ENCODE results near the gene LRP1. TPM values are rescaled to one million over a fixed set of nuclear protein-coding genes. Genes with fewer than 3 reads are reported as not detected.
A peak's percentile ranks its signal among the peaks of the same experiment; 100 is the strongest.

LRP1 gene
- total and polyA plus RNA-seq, 3 experiments from 2014 or later, result 0.29 to 2.5 (median 2.3) TPM

DNA sequence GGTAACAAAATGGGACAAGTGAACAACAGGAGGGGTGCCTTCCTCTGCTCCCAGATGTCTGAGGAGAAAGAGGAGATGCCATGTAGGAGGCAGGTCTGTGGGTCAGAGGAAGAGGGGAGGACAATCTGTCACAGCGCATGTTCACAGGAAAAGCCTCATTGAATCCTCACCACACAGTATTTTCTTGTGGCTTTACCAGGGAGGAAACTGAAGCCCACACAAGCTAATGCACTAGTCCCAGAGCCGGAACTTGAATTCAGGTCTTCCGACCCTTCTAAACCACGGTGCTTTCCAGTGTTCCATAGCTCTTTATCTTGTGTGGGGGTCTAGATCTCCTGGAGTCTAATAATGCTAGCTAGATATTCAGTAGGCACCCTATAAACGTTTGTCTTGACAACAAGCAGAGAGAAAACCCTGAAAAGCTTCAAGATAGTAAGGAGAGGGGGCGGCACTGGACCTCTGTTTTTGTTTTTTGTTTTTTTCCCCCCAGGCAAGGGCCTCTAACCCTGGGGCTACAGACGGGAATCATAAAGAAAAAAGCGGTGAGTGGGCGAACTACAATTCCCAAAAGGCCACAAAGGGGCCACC, 100.9 kb downstream of the LRP1 start:
- H3K27ac Mint-ChIP-seq, result peak overlapping the region; percentile 45 to 94 (median 91)
- H3K9me3 Mint-ChIP-seq, result peaks cover 0 to 1% (median 0%) of the 10 kb centered on the region in 5 donors
- peaks cover 18 to 34% of the 10 kb centered on the region in 2 donors for H3K27me3 Mint-ChIP-seq
- H3K4me3 ChIP-seq (ENCODE audit: low read length), result peak overlapping the region; percentile 84
- peaks cover 7 to 32% (median 10%) of the 10 kb centered on the region in 3 donors for H3K36me3 Mint-ChIP-seq
- ChIA-PET CTCF (interaction anchor here (1.0 to 13.7 kb wide), 5 partner anchors 11 to 593 kb away, joined by 3 to 274 read pairs (median 16); partner anchors contain the start of gene NXPH4), POLR2A (interaction anchor here (1.0 to 1.2 kb wide), 2 partner anchors 9 to 12 kb away, joined by 6 to 8 read pairs; no protein-coding TSS in a partner anchor)
- no peak for DNase-seq
- H3K4me3 Mint-ChIP-seq, result peak overlapping the region; percentile 89 to 97 (median 95)
- H3K4me1 ChIP-seq (ENCODE audit: insufficient read depth, low read length), result peaks cover 40% of the 10 kb centered on the region
- H3K27me3 ChIP-seq (ENCODE audit: insufficient read depth, low read length, poor library complexity, severe bottlenecking), result peaks cover 27% of the 10 kb centered on the region
- peaks cover 21% of the 10 kb centered on the region for H3K36me3 ChIP-seq (ENCODE audit: insufficient read depth, low read length)
- H3K27ac ChIP-seq (ENCODE audit: low read depth, low read length), result peak overlapping the region; percentile 62
- no peaks in the 10 kb centered on the region for H3K9me3 ChIP-seq (ENCODE audit: low read length)
- H3K4me1 Mint-ChIP-seq, result peaks cover 32 to 58% (median 51%) of the 10 kb centered on the region in 3 donors

DNA sequence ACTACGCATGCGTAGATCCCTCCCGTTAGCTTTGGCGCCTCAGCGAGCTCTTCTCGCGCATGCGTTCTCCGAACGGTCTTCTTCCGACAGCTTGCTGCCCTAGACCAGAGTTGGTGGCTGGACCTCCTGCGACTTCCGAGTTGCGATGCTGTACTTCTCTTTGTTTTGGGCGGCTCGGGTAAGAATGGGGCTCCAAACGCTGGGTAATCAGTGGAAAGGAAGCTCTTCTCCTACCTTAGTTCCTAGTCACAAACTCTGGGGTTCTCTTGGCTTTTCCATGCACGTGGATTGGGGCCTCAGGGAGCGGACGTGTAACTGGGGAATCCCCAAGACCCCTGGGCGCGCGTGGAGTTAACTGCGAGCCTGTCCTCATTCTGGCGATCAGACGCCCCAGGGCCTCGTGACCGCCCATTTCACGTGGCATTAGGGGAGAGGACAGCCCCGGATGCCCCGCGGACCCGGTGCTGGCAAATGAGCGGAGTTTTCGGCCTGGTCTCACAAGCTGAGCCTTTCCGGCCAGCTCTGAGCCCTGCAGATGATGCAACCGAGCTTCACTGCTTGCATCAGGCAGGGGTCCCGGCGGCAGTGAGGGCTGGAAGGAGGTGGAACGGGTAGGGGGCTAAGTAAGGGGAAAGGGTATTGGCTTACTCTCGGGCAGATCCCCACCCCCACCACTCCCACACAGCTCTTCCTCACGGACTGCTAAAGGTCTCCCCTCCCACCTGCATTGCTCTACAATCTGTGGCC, 101.5 kb downstream of the LRP1 start, which contains the start of gene SHMT2:
TSS of gene SHMT2 (plus strand) at position 78 of the 747 bp plus-strand sequence. CDS start at position 146, 68 bp downstream.
- H3K36me3 ChIP-seq (ENCODE audit: insufficient read depth, low read length), result peaks cover 21% of the 10 kb centered on the region
- peak within 1 kb of the TSS; percentile 62 for H3K27ac ChIP-seq (ENCODE audit: low read depth, low read length)
- ChIA-PET POLR2A (interaction anchor here (0.6 to 1.2 kb wide), 3 partner anchors 8 to 118 kb away, joined by 3 to 8 read pairs (median 6); partner anchors contain the start of gene STAT6), CTCF (interaction anchor here (0.7 to 13.7 kb wide), 7 partner anchors 8 to 593 kb away, joined by 3 to 274 read pairs (median 5); partner anchors contain the start of gene NXPH4)
- H3K27me3 Mint-ChIP-seq, result peaks cover 17 to 27% of the 10 kb centered on the region in 2 donors
- H3K27me3 ChIP-seq (ENCODE audit: insufficient read depth, low read length, poor library complexity, severe bottlenecking), result peaks cover 20% of the 10 kb centered on the region
- H3K9me3 ChIP-seq (ENCODE audit: low read length), result no peaks in the 10 kb centered on the region
- H3K9me3 Mint-ChIP-seq, result peaks cover 0 to 1% (median 0%) of the 10 kb centered on the region in 5 donors
- peak within 1 kb of the TSS; percentile 84 for H3K4me3 ChIP-seq (ENCODE audit: low read length)
- peak; percentile 83 to 96 (median 89) for DNase-seq
- H3K4me1 Mint-ChIP-seq, result peaks cover 32 to 58% (median 51%) of the 10 kb centered on the region in 3 donors
- H3K4me1 ChIP-seq (ENCODE audit: insufficient read depth, low read length), result peaks cover 36% of the 10 kb centered on the region
- H3K4me3 Mint-ChIP-seq, result peak within 1 kb of the TSS; percentile 89 to 97 (median 95)
- H3K36me3 Mint-ChIP-seq, result peaks cover 13 to 38% (median 16%) of the 10 kb centered on the region in 3 donors
- H3K27ac Mint-ChIP-seq, result peak within 1 kb of the TSS; percentile 45 to 94 (median 91)

DNA sequence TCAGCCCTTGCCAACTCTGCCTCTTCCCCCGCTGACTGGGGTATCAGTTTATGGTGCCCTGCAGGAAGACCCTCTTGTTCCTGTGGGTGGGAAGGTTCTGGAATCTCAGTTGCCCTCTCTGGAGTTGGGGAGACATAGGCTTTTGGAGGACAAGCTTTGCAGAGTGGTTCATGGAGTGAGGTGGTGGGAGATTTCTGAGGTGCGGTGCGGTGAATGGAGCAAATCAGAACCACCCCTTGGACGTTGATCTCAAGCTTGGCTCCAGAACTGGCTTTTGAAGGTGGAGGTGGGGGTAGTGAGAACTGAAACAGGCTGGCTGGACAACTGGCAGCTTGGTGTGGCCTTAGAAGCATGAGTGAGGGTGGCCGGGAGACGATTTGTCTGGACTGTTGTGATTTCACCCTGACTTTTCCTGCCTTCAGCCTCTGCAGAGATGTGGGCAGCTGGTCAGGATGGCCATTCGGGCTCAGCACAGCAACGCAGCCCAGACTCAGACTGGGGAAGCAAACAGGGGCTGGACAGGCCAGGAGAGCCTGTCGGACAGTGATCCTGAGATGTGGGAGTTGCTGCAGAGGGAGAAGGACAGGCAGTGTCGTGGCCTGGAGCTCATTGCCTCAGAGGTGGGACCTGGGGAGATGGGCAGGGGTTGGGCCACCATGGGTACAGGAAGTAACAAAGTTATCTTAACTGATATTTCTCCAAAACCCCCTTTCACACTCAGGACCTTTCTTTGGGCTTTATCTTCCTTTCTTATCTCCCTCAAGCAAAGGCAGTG, 102.3 kb downstream of the LRP1 start:
- peak overlapping the region; percentile 62 for H3K27ac ChIP-seq (ENCODE audit: low read depth, low read length)
- no peaks in the 10 kb centered on the region for H3K9me3 ChIP-seq (ENCODE audit: low read length)
- H3K4me3 ChIP-seq (ENCODE audit: low read length), result peak overlapping the region; percentile 84
- POLR2A ChIA-PET, result no interaction called here
- peak overlapping the region in 5 of 8 donors; percentile 36 to 94 (median 76) for H3K27ac Mint-ChIP-seq
- H3K36me3 Mint-ChIP-seq, result peaks cover 13 to 41% (median 16%) of the 10 kb centered on the region in 3 donors
- H3K4me3 Mint-ChIP-seq, result peak overlapping the region; percentile 89 to 97 (median 95)
- peaks cover 21% of the 10 kb centered on the region for H3K36me3 ChIP-seq (ENCODE audit: insufficient read depth, low read length)
- no peak for DNase-seq
- peaks cover 0 to 1% (median 0%) of the 10 kb centered on the region in 5 donors for H3K9me3 Mint-ChIP-seq
- H3K27me3 Mint-ChIP-seq, result peaks cover 15 to 19% of the 10 kb centered on the region in 2 donors
- peaks cover 30 to 50% (median 45%) of the 10 kb centered on the region in 3 donors for H3K4me1 Mint-ChIP-seq
- peaks cover 29% of the 10 kb centered on the region for H3K4me1 ChIP-seq (ENCODE audit: insufficient read depth, low read length)
- peaks cover 12% of the 10 kb centered on the region for H3K27me3 ChIP-seq (ENCODE audit: insufficient read depth, low read length, poor library complexity, severe bottlenecking)
- CTCF ChIA-PET, result interaction anchor here (0.9 to 13.7 kb wide), 4 partner anchors 9 to 16 kb away, joined by 3 to 274 read pairs (median 10); partner anchors contain the start of gene NXPH4

DNA sequence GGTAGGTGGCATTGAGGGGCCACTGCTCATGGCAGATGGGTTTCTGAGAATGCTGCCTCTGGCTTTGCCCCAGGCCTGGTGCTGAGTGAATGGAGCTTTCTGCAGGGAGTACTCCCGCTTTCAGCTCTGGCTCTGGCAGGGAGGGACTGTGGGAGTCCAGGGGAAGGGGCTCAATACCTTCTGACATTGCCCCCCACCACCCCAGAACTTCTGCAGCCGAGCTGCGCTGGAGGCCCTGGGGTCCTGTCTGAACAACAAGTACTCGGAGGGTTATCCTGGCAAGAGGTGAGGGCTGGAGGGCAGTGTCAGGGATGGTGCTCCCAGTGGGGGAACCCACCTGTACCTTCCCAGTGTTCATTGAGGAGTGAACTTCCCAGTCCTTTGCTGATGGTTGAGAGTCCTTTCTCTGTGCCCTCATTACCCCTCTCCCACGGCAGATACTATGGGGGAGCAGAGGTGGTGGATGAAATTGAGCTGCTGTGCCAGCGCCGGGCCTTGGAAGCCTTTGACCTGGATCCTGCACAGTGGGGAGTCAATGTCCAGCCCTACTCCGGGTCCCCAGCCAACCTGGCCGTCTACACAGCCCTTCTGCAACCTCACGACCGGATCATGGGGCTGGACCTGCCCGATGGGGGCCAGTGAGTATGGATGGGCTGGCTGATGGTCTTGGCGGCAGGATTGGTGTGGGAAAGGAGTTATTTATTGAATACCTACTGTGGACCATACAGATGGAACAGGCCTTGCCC, 103.2 kb downstream of the LRP1 start:
- H3K9me3 Mint-ChIP-seq, result peaks cover 0 to 1% (median 0%) of the 10 kb centered on the region in 5 donors
- no peak overlapping the region for H3K27ac Mint-ChIP-seq
- peaks cover 26 to 46% (median 45%) of the 10 kb centered on the region in 3 donors for H3K4me1 Mint-ChIP-seq
- no peak for DNase-seq
- Histone ChIP-seq H3K36me3 (ENCODE audit: insufficient read depth, low read length) (peaks cover 21% of the 10 kb centered on the region), H3K4me1 (ENCODE audit: insufficient read depth, low read length) (peaks cover 27% of the 10 kb centered on the region), H3K9me3 (ENCODE audit: low read length) (no peaks in the 10 kb centered on the region), H3K27ac (ENCODE audit: low read depth, low read length) (peak overlapping the region; percentile 62), H3K4me3 (ENCODE audit: low read length) (no peak overlapping the region), H3K27me3 (ENCODE audit: insufficient read depth, low read length, poor library complexity, severe bottlenecking) (peaks cover 4% of the 10 kb centered on the region)
- H3K27me3 Mint-ChIP-seq, result peaks cover 11 to 17% of the 10 kb centered on the region in 2 donors
- POLR2A ChIA-PET, result interaction anchor here (0.5 kb wide), 1 partner anchor 1544 kb away, joined by 10 read pairs; no protein-coding TSS in a partner anchor
- CTCF ChIA-PET, result interaction anchor here (0.9 to 13.7 kb wide), 4 partner anchors 10 to 18 kb away, joined by 3 to 274 read pairs (median 15); a partner anchor contains a TSS
- H3K36me3 Mint-ChIP-seq, result peaks cover 13 to 41% (median 16%) of the 10 kb centered on the region in 3 donors
- H3K4me3 Mint-ChIP-seq, result peak overlapping the region in 6 of 7 donors; percentile 89 to 97 (median 94)

DNA sequence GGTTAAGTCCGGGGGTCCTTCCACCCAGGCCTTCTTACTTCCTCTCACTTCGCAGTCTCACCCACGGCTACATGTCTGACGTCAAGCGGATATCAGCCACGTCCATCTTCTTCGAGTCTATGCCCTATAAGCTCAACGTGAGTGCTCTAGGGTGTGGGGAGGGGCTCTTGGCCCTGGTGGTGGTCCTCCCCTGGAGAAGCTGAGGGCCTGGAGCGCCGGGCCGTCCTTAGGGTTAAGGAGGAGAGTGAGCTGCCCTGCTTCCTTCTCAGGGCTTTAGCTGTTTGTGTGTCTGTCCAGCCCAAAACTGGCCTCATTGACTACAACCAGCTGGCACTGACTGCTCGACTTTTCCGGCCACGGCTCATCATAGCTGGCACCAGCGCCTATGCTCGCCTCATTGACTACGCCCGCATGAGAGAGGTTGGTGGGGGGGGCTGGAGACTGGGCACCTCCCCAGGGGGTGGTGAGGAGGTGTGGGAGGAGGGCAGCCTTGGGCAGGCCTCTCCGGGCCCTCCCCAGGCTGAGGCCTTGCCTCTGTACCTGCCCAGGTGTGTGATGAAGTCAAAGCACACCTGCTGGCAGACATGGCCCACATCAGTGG, 104.0 kb downstream of the LRP1 start:
- Mint-ChIP-seq H3K27me3 (peaks cover 15 to 20% of the 10 kb centered on the region in 2 donors), H3K4me1 (peaks cover 28 to 49% (median 49%) of the 10 kb centered on the region in 3 donors), H3K4me3 (peak overlapping the region in 3 of 7 donors; percentile 15 to 30 (median 18)), H3K27ac (no peak overlapping the region), H3K36me3 (peaks cover 13 to 41% (median 16%) of the 10 kb centered on the region in 3 donors), H3K9me3 (peaks cover 0 to 1% (median 0%) of the 10 kb centered on the region in 5 donors)
- Histone ChIP-seq H3K9me3 (ENCODE audit: low read length) (no peaks in the 10 kb centered on the region), H3K27ac (ENCODE audit: low read depth, low read length) (no peak overlapping the region), H3K4me1 (ENCODE audit: insufficient read depth, low read length) (peaks cover 35% of the 10 kb centered on the region), H3K4me3 (ENCODE audit: low read length) (no peak overlapping the region), H3K36me3 (ENCODE audit: insufficient read depth, low read length) (peaks cover 21% of the 10 kb centered on the region), H3K27me3 (ENCODE audit: insufficient read depth, low read length, poor library complexity, severe bottlenecking) (peaks cover 9% of the 10 kb centered on the region)
- POLR2A ChIA-PET, result interaction anchor here (0.5 kb wide), 1 partner anchor 1545 kb away, joined by 10 read pairs; no protein-coding TSS in a partner anchor
- DNase-seq, result no peak
- CTCF ChIA-PET, result interaction anchor here (1.1 to 13.7 kb wide), 3 partner anchors 9 to 18 kb away, joined by 3 to 274 read pairs (median 26); a partner anchor contains a TSS

DNA sequence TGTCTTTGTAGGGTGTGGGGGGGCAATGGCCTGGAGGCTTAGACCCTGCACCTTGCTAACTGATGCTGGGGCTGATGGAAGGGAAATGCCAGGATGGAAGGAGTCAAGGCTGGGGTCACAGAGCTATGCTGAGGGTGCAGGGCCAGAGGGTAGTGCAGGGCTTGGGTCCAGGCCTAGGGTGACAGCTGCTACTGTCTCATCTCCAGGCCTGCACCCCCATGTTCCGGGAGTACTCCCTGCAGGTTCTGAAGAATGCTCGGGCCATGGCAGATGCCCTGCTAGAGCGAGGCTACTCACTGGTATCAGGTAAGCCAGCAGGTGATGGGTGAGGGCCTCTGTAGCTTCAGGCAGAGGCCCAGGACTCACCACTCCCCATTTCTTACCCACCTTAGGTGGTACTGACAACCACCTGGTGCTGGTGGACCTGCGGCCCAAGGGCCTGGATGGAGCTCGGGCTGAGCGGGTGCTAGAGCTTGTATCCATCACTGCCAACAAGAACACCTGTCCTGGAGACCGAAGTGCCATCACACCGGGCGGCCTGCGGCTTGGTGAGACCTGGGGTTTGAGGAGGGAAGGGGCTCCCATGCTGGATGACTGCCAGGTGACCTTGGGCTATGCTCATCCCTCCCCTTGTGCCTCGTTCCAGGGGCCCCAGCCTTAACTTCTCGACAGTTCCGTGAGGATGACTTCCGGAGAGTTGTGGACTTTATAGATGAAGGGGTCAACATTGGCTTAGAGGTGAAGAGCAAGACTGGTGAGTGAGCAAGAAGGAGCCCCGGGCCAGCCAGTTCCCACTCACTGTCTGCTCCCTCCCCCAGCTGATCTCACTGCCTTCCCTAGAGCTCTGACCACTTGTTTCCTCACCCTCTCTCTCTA, 105.3 kb downstream of the LRP1 start:
- ChIA-PET CTCF (interaction anchor here (0.9 to 13.7 kb wide), 4 partner anchors 7 to 20 kb away, joined by 3 to 274 read pairs (median 16); a partner anchor contains a TSS), POLR2A (no interaction called here)
- H3K36me3 Mint-ChIP-seq, result peaks cover 13 to 41% (median 16%) of the 10 kb centered on the region in 3 donors
- peaks cover 34 to 57% (median 55%) of the 10 kb centered on the region in 3 donors for H3K4me1 Mint-ChIP-seq
- H3K36me3 ChIP-seq (ENCODE audit: insufficient read depth, low read length), result peaks cover 21% of the 10 kb centered on the region
- no peak for DNase-seq
- H3K9me3 Mint-ChIP-seq, result no peaks in the 10 kb centered on the region
- no peak overlapping the region for H3K27ac ChIP-seq (ENCODE audit: low read depth, low read length)
- no peak overlapping the region for H3K4me3 ChIP-seq (ENCODE audit: low read length)
- H3K27me3 Mint-ChIP-seq, result peaks cover 24 to 28% of the 10 kb centered on the region in 2 donors
- peak overlapping the region in 1 of 7 donors; percentile 19 for H3K4me3 Mint-ChIP-seq
- peak overlapping the region in 1 of 8 donors; percentile 3 for H3K27ac Mint-ChIP-seq
- peaks cover 21% of the 10 kb centered on the region for H3K27me3 ChIP-seq (ENCODE audit: insufficient read depth, low read length, poor library complexity, severe bottlenecking)
- H3K9me3 ChIP-seq (ENCODE audit: low read length), result no peaks in the 10 kb centered on the region
- peaks cover 48% of the 10 kb centered on the region for H3K4me1 ChIP-seq (ENCODE audit: insufficient read depth, low read length)

All from CD8-positive, alpha-beta memory T cell (primary cell).